ENCODE data around the gene NOXA1. TPM values are rescaled to one million over a fixed set of nuclear protein-coding genes. Genes with fewer than 3 reads are reported as not detected.
"Not testable (repeated sequence)": the region's sequence is repeated elsewhere in the genome, so short reads cannot be mapped to it uniquely, and the experiment has no call there.

NOXA1 gene, protein sequence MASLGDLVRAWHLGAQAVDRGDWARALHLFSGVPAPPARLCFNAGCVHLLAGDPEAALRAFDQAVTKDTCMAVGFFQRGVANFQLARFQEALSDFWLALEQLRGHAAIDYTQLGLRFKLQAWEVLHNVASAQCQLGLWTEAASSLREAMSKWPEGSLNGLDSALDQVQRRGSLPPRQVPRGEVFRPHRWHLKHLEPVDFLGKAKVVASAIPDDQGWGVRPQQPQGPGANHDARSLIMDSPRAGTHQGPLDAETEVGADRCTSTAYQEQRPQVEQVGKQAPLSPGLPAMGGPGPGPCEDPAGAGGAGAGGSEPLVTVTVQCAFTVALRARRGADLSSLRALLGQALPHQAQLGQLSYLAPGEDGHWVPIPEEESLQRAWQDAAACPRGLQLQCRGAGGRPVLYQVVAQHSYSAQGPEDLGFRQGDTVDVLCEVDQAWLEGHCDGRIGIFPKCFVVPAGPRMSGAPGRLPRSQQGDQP
- total RNA-seq, result 1 to 10 TPM; 2.0 to 2.7 TPM
- long read RNA-seq, donor 1, partial matches to known transcripts, result 1 of 5 reads
- long read RNA-seq, donor 1, other reads (novel, unspliced or antisense), result 4 of 5 reads
- long read RNA-seq, donor 2, partial matches to known transcripts, result 1 of 11 reads
- long read RNA-seq, donor 2, other reads (novel, unspliced or antisense), result 10 of 11 reads

DNA sequence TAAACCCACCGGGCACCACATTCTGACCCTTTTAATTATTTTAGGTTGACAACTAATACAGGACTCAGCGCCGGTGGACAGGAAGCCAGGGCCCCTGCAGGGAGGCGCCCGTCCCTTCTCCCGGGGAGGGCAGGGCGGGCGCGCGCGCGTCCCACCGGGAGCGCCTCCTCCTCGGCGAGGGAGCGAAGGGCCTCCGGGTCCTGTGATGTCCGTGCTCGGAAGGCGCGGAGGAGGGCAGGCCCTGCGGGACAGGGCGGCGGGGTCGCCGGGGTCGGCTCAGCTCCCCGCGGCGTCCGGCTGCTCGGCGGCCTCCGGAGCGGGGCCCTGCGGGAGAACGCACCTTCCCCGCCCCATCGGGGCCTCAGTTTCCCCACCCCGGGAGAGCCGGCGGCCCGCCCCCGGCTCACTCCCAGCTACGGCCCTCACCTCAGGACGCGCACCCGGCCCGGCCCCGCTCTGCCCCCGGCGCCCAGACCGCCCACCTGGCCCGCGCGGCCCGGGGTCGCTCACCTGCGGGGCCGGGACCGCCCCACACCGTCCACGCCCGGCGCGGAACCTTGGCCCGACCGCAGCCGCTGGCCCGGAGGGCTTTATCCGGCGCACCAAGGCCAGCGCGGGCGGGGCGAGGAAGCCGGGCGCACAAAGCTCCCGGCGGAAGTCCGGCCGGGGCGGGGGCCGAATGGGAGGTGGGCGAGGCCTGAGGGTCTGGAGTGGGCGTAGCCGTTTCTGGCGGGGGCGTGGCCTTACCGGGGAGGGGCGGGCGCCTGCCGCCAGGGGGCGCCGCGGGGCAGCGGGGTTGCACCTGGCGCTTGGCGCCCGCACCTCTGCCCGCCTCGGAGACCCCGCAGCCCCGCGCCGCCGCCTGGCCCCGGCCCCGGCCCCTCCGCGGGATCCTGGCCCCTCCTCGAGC lies at the start of gene NOXA1, which contains the start of gene EXD3:
NOXA1 (plus strand) TSS at position 790 of the 910 bp plus-strand sequence. CDS start 137 bp downstream, outside the sequence.
EXD3 (minus strand) TSS at position 559 of the 910 bp plus-strand sequence. CDS start 27,805 bp downstream, outside the sequence.
- intact Hi-C loops (cut with DNase I), result loop anchor here in 1 of 2 donors (10.0 kb wide), 1 partner anchor 102 kb away; no protein-coding TSS in a partner anchor
- peak; percentile 98 for DNase-seq (ENCODE audit: low spot score)

DNA sequence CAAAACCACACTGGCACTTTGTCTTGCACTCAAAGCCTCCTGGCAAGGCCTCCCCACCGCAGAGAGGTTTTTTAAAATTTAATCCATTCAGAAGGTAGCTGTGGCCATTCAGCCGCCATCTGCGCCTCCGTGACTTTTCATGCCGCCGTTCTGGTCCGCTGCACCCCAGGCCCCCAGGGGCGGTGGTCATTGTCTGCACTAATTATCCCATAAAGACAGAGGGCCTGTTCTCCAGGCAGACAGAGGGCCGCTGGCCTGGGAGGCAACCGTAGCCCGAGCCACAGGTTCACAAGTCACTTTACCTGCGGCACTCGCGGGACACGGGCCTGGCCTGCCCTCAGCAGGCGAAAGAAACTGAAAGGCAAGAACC lies 49.6 kb upstream of the NOXA1 start:
- intact Hi-C loops (cut with DNase I), result no loop called here
- DNase-seq (ENCODE audit: low spot score), result no peak

DNA sequence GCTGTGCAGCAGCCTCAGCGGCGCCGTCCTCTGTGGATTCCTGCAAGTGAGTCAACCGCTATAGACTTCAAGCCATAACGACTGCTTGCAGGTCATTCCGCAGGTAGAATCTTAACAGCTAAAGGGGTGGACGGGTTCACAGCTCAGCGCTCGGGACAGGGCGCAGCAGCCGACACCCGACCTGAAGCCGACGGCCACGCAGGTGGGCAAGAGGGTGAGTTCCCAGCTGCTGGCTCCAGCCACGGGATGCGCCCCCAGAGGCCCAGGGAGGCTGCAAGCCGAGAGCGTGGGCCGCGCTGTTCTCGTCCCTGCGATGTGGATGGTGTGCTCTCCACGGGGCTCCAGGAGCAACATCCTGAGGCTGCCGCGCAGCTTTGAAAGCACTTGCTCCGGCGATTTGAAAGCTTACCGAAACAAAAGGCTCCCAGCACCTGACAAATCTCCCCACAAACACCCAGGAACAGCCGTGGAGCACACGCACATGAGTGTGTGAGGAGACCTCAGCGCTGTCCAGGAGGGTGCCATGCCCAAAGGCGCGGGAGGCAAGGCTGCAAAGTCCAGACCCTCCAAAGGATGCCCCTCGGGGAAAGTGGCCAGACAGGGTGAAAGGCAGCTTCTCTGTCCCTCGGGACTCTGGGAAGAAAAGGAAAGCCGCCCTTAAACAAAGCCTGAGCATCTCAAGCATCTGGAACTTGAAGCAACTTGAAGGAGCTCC lies 48.9 kb upstream of the NOXA1 start:
- intact Hi-C loops (cut with DNase I), result no loop called here

DNA sequence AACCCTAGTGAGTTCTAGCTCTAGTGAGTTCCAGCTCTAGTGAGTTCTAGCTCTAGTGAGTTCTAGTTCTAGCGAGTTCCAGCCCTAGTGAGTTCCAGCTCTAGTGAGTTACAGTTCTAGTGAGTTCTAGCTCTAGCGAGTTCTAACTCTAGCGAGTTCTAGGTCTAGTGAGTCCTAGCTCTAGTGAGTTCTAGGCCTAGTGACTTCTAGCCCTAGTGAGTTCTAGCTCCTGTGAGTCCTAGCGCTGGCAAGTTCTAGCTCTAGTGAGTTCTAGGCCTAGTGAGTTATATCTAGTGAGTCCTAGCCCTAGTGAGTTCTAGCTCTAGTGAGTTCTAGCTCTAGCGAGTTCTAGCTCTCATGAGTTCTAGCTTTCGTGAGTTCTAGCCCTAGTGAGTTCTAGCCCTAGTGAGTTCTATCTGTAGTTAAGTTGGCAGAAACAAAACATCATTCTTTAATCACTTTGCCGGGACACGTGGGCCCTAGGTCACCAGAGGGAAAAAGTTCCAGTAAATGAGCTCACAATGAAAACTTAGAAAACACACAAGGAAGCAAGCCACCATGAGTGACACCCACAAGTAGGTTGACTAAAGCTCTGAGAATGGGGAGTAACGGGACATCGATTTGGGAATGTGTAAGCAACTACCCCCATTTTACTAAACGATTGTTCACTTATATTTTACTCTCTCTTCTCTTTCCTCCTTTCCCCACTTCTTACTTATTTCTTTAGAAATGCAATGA lies 47.7 kb upstream of the NOXA1 start:
- intact Hi-C loops (cut with DNase I), result no loop called here
- DNase-seq (ENCODE audit: low spot score), result no peak

More for the DNA sequence above, 48.9 kb upstream of the NOXA1 start:
- DNase-seq (ENCODE audit: low spot score), result no peak

DNA sequence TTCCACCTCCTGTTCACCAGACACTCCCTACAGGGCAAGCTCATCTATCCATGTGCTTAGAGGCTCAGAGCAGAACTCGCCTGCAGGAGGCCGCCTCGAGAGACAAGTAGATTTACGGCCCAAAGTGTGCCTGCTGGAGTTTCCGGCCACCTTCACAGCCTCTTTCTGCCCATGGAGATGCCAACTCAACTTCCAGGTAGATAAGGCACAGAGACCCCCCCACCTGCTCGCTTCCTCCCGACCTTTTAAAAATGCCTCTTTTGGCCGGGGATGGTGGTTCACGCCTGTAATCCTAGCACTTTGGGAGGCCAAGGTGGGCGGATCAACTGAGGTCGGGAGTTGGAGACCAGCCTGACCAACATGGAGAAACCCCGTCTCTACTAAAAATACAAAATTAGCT lies 46.8 kb upstream of the NOXA1 start:
- intact Hi-C loops (cut with DNase I), result no loop called here
- DNase-seq (ENCODE audit: low spot score), result no peak

DNA sequence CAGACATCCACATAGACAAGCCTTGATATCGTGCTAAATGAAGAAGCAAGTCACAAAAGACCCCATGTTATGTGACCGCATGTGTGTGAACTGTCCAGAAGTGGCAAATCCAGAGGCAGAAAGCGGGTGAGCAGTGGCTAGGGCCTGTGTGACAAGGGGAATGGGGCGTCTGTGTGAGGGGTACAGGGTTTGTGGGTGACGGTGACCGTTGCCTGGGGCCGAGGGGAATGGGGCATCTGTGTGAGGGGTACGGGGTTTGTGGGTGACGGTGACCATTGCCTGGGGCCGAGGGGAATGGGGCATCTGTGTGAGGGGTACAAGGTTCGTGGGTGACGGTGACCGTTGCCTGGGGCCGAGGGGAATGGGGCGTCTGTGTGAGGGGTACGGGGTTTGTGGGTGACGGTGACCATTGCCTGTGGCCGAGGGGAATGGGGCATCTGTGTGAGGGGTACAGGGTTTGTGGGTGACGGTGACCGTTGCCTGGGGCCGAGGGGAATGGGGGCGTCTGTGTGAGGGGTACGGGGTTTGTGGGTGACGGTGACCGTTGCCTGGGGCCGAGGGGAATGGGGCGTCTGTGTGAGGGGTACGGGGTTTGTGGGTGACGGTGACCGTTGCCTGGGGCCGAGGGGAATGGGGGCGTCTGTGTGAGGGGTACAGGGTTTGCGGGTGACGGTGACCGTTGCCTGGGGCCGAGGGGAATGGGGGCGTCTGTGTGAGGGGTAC lies 44.3 kb upstream of the NOXA1 start:
- DNase-seq (ENCODE audit: low spot score); intact Hi-C loops (cut with DNase I): not testable (repeated sequence)

DNA sequence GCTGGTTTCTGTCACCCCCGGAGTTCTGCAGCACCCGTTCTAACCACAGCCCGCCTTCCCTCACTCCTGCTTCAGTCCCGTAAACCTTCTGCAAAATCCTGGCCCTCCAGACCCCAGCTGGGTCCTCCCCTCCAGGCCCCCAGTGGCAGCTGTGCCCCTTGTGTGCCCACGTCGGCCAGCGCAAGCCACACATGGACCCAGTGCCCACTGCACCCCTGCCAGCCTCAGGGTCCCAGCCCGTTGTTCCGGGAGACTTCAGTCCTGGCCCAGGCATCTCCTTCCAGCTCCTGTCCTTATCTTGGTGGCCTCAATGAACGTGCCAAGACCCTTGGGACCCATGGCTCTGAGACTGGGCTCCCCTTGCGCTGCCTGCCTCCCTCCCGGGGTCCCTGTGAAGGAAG lies 43.4 kb upstream of the NOXA1 start:
- intact Hi-C loops (cut with DNase I), result no loop called here
- DNase-seq (ENCODE audit: low spot score), result no peak

DNA sequence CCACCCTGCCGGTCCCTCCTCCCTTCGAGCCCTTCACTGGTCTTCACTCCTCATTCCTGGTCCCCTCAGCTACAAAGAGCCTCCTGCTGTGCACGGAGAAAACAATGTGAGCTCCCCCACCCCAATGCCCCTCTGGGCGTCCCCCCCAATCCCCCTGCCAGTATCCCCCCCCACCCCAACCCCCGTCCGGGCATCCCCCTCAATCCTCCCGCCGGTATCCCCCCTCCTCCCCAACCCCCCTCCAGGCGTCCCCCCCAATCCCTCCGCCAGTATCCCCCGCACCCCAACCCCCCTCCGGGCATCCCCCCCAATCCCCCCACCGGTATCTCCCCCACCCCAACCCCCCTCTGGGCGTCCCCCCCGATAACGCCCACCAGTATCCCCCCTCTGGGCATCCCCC lies 43.0 kb upstream of the NOXA1 start:
- intact Hi-C loops (cut with DNase I), result no loop called here
- no peak for DNase-seq (ENCODE audit: low spot score)

DNA sequence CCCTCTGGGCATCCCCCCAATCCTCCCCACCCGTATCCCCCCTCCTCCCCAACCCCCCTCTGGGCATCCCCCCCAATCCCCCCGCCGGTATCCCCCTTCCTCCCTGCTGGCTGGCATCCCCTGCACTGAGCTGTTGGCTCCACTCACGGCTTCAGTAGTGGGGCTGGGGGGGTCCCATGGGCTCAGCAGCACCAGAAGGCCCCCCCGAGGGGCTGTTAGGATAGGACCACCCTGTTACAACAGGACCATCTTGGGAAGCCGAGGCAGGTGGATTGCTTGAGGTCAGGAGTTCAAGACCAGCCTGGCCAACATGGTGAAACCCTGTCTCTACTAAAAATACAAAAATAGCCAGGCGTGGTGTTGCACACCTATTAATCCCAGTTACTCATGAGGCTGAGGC lies 42.6 kb upstream of the NOXA1 start:
- DNase-seq (ENCODE audit: low spot score), result no peak
- intact Hi-C loops (cut with DNase I), result no loop called here

DNA sequence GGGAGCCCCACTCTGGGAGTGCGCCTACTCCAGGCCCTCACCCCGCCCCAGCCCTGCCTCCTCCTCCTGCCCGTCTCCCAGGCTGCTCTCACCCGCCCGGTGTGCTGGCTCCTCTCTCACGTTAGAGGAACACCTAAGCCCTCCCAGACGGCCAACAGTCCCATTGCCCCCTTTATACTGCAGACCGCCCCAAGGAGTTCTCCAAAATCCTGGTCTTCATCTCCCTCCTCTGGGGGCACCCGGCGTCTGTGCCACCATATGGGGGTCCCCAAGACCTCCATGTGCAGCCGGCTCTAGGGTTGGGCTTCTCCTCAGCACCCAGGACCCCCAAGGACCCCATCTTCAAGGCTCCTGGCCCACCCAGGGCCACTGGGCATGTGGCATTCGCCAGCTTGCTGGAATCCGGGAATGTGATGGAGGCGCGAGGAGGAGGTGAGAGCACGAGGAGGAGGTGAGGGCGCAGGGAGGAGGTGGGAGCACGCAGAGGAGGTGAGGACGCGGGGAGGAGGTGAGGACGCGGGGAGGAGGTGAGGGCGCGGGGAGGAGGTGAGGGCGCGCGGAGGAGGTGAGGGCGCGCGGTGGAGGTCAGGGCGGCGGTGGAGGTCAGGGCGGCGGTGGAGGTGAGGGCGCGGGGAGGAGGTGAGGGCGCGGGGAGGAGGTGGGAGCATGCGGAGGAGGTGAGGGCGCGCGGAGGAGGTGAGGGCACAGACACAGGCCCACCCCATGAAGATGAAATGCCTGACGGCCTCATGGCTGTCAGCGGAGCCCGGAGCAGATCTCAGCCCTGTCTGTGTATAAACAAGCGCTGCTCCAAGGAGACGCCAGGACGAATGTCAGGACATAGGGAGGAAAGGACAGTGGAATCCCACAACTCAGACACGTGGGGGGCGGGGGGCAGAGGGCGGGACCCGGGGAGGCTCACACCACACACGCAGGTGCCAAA lies 41.4 kb upstream of the NOXA1 start:
- intact Hi-C loops (cut with DNase I), result no loop called here
- DNase-seq (ENCODE audit: low spot score), result no peak

DNA sequence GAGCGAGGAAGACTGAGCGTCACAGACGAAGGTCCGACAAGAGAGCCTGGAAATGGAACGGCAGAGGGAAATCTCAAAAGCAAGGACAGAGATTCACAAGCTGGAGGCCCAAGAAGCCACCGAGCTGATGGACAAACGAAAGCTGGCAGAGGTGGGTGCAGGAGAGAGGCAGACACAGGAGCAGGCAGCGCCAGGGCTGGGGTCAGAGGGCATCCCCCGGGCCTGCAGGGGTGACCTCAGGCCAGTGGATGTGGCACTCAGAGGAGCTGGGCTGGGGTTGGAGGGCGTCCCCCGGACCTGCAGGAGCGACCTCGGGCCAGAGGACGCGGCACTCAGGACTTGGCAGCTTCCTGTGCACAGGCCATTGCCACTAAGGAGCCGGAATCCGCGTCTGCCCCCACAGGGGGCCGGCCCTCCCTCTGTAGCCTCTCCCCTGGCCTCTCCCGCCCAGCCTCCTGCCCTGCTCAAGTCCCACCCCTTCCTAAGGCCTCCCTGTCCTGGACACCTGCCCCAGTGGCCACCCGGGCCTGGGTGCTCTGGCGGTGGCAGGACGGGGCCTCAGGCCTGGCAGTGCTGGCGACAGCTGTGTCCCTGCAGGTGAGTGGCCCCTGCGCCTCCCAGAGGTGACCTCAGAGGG lies 40.6 kb upstream of the NOXA1 start:
- no peak for DNase-seq (ENCODE audit: low spot score)
- intact Hi-C loops (cut with DNase I), result no loop called here

DNA sequence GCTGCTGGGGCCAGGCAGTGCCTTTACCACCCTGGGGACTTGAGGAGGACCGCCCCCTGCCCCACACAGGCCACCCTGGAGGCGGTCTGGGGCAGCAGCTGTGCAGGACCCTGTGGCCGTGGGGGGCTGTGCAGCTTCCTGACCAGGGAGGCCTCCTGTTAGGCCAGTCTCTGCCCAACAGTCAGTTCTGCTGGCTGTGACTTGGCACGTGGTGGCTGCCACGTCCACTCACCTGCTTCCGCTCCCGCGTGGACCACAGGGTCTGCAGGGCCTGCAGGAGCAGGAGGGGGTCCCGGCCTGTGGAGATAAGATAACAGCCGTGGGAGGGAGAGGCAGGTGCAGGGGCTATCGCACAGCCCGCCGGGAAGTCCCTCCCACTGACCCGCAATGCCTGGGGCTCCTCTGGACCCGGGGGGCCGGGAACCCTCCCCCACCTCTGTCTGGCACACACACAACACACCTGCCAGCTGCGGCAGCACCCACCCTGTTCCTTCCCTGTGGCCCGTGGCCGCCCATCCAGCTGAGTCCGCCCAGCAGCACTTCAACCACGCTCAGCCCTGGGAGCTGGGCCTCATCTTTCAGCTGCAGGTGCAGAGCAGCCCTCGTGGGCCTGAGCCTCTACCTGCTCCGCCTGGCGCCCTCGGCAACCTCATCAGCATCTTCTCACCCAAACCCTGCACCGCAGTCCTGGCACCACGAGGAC lies 40.0 kb upstream of the NOXA1 start:
- peak; percentile 77 for DNase-seq (ENCODE audit: low spot score)
- intact Hi-C loops (cut with DNase I), result no loop called here

DNA sequence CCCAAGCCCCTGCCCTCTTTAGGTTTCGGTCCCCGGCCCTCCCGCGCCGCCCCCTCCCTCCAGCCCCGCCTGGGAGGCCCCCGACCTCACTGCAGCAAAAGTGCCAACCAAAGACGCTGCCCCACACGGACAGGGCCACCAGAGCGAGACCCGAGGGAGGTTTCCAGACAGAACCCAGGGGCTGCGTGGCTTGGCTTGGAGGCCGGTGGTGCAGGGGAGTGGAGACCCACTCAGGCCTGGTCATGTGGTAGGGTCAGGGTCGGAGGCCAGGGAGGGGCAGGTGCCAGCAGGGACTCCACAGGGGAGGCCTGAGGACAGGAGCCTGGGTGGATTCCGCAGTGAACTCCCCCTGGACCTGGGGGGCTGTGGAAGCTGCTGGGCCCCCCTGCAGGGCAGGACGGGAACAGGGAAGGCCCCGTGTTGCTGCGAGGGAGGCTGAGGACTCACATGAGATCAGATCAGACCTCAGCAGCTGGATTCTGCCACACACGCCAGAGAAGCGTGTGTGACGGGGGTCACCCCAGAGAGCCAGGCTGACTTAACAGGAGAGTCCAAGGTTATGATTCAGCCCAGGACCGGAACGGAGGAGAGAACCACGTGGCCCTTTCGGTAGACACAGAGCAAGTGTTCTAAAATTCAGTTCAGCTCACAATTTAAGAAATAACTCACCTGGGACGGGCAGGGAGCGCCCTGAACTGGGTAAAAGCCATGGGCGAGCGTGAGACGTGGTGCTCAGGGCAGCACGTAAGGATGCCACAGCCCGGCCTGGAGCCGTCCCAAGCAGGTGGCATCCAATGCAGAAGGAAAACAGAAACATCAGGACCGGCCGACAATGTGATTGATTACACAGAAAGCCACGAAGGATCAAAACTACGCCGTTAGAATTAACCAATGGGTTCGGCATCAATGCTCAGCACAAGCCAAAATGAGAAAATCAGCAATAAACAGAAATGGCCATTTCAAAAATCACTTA lies 39.1 kb upstream of the NOXA1 start:
- no peak for DNase-seq (ENCODE audit: low spot score)
- intact Hi-C loops (cut with DNase I), result no loop called here

DNA sequence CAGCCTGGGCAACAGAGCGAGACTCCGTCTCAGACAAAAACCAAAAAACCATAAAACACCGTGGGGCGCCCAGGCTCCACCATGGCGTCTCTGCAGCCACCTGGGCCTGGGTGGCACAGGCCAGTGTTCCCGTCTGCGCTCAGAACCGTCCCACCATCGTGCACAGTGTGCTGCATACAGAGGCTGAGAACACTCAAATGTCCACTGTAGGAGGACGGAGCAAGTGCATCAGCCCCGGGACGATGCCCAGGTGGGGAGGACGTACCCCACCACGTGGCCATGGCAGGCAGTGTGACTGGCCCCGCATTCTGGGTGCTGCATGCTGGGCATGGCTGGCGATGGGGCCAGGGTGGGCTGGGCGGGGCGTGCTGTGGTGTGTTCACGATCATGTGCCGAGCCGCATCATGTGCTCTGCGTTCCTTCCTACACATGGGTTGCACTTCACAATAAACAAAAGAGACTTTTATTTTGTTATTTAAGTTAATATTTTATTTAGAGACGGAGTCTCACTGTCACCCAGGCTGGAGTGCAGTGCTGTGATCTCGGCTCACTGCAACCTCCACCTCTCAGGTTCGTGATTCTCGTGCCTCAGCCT lies 38.0 kb upstream of the NOXA1 start:
- DNase-seq (ENCODE audit: low spot score), result peak; percentile 64
- intact Hi-C loops (cut with DNase I), result no loop called here

Measured in posterior vena cava (tissue), 2 donors.